ENCODE data around the gene SAMD5. TPM values are rescaled to one million over a fixed set of nuclear protein-coding genes. Genes with fewer than 3 reads are reported as not detected.

Gene SAMD5
- total RNA-seq, 1 experiment from 2014 or later, result 4.0 TPM

DNA sequence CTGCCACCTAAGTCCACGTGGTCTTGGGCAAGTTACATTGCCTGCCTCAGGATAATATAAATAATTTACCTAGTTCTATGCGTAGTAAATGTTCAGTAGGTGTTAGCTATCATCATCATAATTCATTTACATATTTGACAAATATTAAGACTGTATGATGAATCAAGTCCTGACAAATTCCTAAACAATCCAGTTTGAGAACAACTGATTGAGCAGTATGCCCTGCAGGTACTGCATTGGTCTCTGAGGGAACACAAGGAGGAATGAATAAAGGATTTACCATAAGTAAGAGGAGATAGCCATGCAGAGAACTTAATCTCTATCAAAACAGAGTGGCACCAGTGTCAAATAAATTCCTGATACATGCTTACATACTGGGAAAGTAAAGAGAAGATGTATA lies 70.4 kb downstream of the SAMD5 start (continued):
- no peak for TF ChIP-seq ZBTB33 (IDR thresholded peaks at IDR 0.05; ENCODE audit: extremely low read depth, insufficient replicate concordance, low read length)
- no peak for TF ChIP-seq JUND (IDR thresholded peaks at IDR 0.05)
- no peak for TF ChIP-seq SRF (IDR thresholded peaks at IDR 0.05; ENCODE audit: low read depth)

- Histone ChIP-seq H3K9ac (ENCODE audit: low read length) (no peak overlapping the region), H3K4me1 (ENCODE audit: control insufficient read depth in 1 of 2, insufficient read depth in 2 of 2, low read length in 2 of 2) (no peaks in the 10 kb centered on the region), H2AFZ (ENCODE audit: low read depth, low read length, poor library complexity, severe bottlenecking) (no peak overlapping the region), H4K20me1 (ENCODE audit: insufficient read depth) (no peaks in the 10 kb centered on the region), H3K9me3 (ENCODE audit: control insufficient read depth in 1 of 2, insufficient read depth in 1 of 2, low read depth in 1 of 2, low read length in 2 of 2) (no peaks in the 10 kb centered on the region), H3K4me2 (ENCODE audit: low read length) (no peak overlapping the region), H3K27ac (ENCODE audit: low read depth, low read length) (no peak overlapping the region), H3K27me3 (ENCODE audit: insufficient read depth, low read length) (no peaks in the 10 kb centered on the region), H3K9me2 (ENCODE audit: insufficient read depth) (no peaks in the 10 kb centered on the region), H3K79me2 (ENCODE audit: insufficient read depth, low read length) (no peaks in the 10 kb centered on the region), H3K36me3 (ENCODE audit: control insufficient read depth in 1 of 2, insufficient read depth in 2 of 2, low read length in 2 of 2) (no peaks in the 10 kb centered on the region), H3K4me3 (replicated peaks in 1 of 2; ENCODE audit: low read depth in 1 of 2, low read length in 2 of 2) (no peak overlapping the region)
- CTCF ChIA-PET, result no interaction called here
- RAD21 ChIA-PET (ENCODE audit: low non-redundant PET in 1 of 2, low total read pairs in 2 of 2, uncharacterized antibody in 2 of 2, unreplicated experiment in 2 of 2), result no interaction called here
- no TSS peak for BruUV-seq (replicated peaks)
- TF ChIP-seq SRF (IDR thresholded peaks at IDR 0.05; ENCODE audit: low read depth) (no peak), ZBTB33 (IDR thresholded peaks at IDR 0.05; ENCODE audit: extremely low read depth, insufficient replicate concordance, low read length) (no peak), ATF3 (IDR thresholded peaks at IDR 0.05) (no peak), SP1 (IDR thresholded peaks at IDR 0.05; ENCODE audit: low read depth) (no peak), FOSL1 (IDR thresholded peaks at IDR 0.05; ENCODE audit: low read depth) (no peak), EZH2phosphoT487 (IDR thresholded peaks at IDR 0.05; ENCODE audit: borderline replicate concordance) (no peak), POLR2A (IDR thresholded peaks at IDR 0.05; ENCODE audit: borderline replicate concordance, extremely low read depth, insufficient read depth, insufficient read length) (no peak), EGR1 (IDR thresholded peaks at IDR 0.05; ENCODE audit: low read depth) (no peak), CTCF (IDR thresholded peaks at IDR 0.05 in 2 of 3, conservative IDR thresholded peaks at IDR 0.05 in 1 of 3; ENCODE audit: borderline replicate concordance in 1 of 3, insufficient read depth in 1 of 3, low read depth in 2 of 3, low read length in 2 of 3) (no peak), YY1 (IDR thresholded peaks at IDR 0.05; ENCODE audit: extremely low read depth, insufficient replicate concordance, low read depth, low read length) (no peak)
- TF ChIP-seq, protein P1, sequence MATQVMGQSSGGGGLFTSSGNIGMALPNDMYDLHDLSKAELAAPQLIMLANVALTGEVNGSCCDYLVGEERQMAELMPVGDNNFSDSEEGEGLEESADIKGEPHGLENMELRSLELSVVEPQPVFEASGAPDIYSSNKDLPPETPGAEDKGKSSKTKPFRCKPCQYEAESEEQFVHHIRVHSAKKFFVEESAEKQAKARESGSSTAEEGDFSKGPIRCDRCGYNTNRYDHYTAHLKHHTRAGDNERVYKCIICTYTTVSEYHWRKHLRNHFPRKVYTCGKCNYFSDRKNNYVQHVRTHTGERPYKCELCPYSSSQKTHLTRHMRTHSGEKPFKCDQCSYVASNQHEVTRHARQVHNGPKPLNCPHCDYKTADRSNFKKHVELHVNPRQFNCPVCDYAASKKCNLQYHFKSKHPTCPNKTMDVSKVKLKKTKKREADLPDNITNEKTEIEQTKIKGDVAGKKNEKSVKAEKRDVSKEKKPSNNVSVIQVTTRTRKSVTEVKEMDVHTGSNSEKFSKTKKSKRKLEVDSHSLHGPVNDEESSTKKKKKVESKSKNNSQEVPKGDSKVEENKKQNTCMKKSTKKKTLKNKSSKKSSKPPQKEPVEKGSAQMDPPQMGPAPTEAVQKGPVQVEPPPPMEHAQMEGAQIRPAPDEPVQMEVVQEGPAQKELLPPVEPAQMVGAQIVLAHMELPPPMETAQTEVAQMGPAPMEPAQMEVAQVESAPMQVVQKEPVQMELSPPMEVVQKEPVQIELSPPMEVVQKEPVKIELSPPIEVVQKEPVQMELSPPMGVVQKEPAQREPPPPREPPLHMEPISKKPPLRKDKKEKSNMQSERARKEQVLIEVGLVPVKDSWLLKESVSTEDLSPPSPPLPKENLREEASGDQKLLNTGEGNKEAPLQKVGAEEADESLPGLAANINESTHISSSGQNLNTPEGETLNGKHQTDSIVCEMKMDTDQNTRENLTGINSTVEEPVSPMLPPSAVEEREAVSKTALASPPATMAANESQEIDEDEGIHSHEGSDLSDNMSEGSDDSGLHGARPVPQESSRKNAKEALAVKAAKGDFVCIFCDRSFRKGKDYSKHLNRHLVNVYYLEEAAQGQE (IDR thresholded peaks at IDR 0.05; ENCODE audit: low read depth), result no peak
- POLR2A ChIA-PET, result no interaction called here
- no peak for DNase-seq (ENCODE audit: low read depth, low spot score)
- ATAC-seq, result no peak
- intact Hi-C loops (cut with micrococcal nuclease), result loop anchor here (1.0 kb wide), 1 partner anchor 37 kb away; no protein-coding TSS in a partner anchor
Measured at GRCh38 chr6:147579667-147580066, 71.2 kb downstream of the SAMD5 start.
